Measurements from ENCODE around the gene CRYAB.

The CRYAB gene

GRCh38 chr11:111913031-111913861 is 1.7 kb upstream of the CRYAB start:
- DNase-seq (ENCODE audit: low spot score) = no peak
- TF ChIP-seq CTCF (conservative IDR thresholded peaks at IDR 0.05; ENCODE audit: low read depth) = no peak
- ChIA-PET CTCF (interaction anchor here (0.6 to 0.9 kb wide), 2 partner anchors 16 to 33 kb away, joined by 3 to 5 read pairs; no protein-coding TSS in a partner anchor), POLR2A (ENCODE audit: low non-redundant PET) (no interaction called here)
- peak overlapping the region; percentile 98 for H3K27ac ChIP-seq

DNA sequence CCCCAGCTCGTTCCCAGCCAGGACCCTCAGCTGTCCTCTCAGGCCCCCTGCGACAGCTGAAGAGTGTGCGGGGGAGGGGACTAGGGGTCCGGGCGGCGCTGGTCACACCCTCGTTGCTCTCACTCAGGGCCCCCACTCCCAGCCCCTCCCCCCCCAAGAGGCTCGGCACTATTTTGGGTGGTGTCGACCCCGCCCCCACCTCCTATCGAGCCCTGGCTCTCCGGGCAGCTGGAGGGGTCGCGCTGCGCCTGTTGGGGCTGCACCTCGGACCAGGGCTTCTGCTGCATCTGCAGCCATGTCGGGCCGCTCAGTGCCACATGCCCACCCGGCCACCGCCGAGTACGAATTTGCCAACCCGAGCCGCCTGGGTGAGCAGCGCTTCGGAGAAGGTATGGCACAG is 965 bp upstream of the CRYAB start, which contains the start of gene HSPB2:
TSS of gene HSPB2 (plus strand) at position 200 of the 400 bp plus-strand sequence. CDS start at position 296, 96 bp downstream.
- peak within 1 kb of the TSS; percentile 98 for H3K27ac ChIP-seq
- TF ChIP-seq CTCF (conservative IDR thresholded peaks at IDR 0.05; ENCODE audit: low read depth) = no peak
- ChIA-PET POLR2A (ENCODE audit: low non-redundant PET) (no interaction called here), CTCF (interaction anchor here (0.6 kb wide), 1 partner anchor 16 kb away, joined by 5 read pairs; no protein-coding TSS in a partner anchor)
- DNase-seq (ENCODE audit: low spot score) = no peak

DNA sequence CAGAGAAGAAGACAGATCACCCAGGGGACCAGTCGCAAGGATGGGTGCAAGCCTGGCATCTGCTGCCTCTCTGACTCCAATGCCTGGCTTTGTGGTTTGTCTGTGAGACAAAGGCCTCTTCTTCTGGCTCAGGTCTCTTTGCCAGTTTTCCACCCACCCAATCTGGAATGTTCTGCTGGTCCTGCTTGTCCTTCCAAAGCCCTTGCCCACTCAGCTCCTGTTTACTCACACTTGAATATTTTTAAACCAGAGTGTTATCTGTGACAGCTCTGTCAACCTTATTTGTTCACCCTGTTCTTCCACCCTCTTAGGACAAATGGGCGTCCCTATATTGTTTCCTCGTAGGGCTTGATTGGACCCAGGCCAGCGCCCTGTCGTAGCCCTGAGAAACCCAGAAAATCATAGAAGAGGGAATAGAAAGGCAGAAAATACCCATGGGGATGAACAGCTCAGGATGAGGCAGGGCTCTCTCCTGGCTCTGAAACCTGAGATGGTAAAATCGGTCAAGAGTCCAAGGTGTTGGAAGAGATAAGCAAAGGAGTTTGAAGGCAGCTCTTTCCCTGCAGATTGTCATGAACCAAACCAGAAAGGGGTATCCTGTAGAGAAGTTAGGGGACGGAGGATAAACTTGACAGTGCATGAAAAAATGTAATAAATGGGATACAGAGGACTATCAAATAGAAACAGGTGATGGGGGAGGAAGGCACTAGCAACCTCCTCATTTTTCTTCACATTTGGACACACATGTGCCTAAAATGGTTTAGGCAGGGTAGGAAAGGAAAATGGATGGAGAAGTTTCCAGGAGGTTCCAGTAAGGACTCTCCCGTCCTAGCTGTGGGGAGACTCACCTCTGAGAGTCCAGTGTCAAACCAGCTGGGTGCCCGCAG is 651 bp downstream of the CRYAB start:
- DNase-seq (ENCODE audit: low spot score) = no peak
- CTCF ChIA-PET = interaction anchor here (0.6 to 1.2 kb wide), 2 partner anchors 10 to 33 kb away, joined by 3 to 6 read pairs; no protein-coding TSS in a partner anchor
- no peak for TF ChIP-seq CTCF (conservative IDR thresholded peaks at IDR 0.05; ENCODE audit: low read depth)
- POLR2A ChIA-PET (ENCODE audit: low non-redundant PET) = no interaction called here
- H3K27ac ChIP-seq = peak overlapping the region; percentile 98

GRCh38 chr11:111909378-111909777 is 2.2 kb downstream of the CRYAB start:
- CTCF ChIA-PET = interaction anchor here (1.0 kb wide), 1 partner anchor 22 kb away, joined by 3 read pairs; no protein-coding TSS in a partner anchor
- DNase-seq (ENCODE audit: low spot score) = no peak
- H3K27ac ChIP-seq = no peak overlapping the region
- POLR2A ChIA-PET (ENCODE audit: low non-redundant PET) = no interaction called here
- no peak for TF ChIP-seq CTCF (conservative IDR thresholded peaks at IDR 0.05; ENCODE audit: low read depth)

DNA sequence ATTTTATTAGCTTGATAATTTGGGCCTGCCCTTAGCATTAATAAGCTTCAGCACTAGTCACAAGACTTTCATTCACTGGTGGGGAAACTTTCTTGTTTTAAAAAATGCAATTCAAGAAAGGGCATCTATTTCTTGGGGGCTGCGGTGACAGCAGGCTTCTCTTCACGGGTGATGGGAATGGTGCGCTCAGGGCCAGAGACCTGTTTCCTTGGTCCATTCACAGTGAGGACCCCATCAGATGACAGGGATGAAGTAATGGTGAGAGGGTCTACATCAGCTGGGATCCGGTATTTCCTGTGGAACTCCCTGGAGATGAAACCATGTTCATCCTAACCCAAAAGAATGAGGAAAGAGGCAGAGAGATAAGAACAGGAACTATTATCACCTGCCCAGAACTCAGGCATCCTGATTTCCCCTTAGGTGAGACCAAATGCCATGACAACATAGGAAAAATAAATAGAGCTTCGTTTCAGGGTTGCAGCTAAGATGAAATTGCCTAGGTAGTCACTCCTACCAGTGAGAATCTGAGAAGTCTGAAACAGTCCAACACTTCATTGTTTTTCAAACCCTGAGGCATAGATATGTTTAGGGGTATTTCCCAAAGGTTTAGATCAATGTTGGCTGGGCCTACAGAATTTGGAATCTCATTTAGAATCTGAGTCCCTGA is 2.8 kb downstream of the CRYAB start:
- no peak for TF ChIP-seq CTCF (conservative IDR thresholded peaks at IDR 0.05; ENCODE audit: low read depth)
- POLR2A ChIA-PET (ENCODE audit: low non-redundant PET) = no interaction called here
- no peak overlapping the region for H3K27ac ChIP-seq
- CTCF ChIA-PET = interaction anchor here (1.0 kb wide), 1 partner anchor 23 kb away, joined by 3 read pairs; no protein-coding TSS in a partner anchor
- DNase-seq (ENCODE audit: low spot score) = no peak

GRCh38 chr11:111906680-111907079 is 4.9 kb downstream of the CRYAB start:
- ChIA-PET CTCF (no interaction called here), POLR2A (ENCODE audit: low non-redundant PET) (interaction anchor here (0.6 kb wide), 1 partner anchor 84 kb away, joined by 3 read pairs; no protein-coding TSS in a partner anchor)
- no peak overlapping the region for H3K27ac ChIP-seq
- no peak for TF ChIP-seq CTCF (conservative IDR thresholded peaks at IDR 0.05; ENCODE audit: low read depth)
- no peak for DNase-seq (ENCODE audit: low spot score)
